Neural progenitor cell (in vitro differentiated cells): ENCODE measurements around the gene CDA.

Experiments
- CTCF ChIP-seq: fragments of 200-600 bp; sonication (generic); IDR thresholded peaks from 2 replicates; pipeline ENCODE4 v1.5.1; 2017; ENCODE audit warnings: antibody characterized with exemption, mild to moderate bottlenecking
- EZH2 ChIP-seq: fragments of 200-600 bp; sonication (generic); IDR thresholded peaks from 2 replicates; pipeline ENCODE4 v1.6.1; 2017; ENCODE audit warnings: antibody characterized with exemption, mild to moderate bottlenecking, moderate library complexity
- EZH2phosphoT487 ChIP-seq: fragments of 200-600 bp; sonication (generic); IDR thresholded peaks from 2 replicates; pipeline ENCODE4 v1.6.1; 2017; ENCODE audit warnings: antibody characterized with exemption

- TF ChIP-seq EZH2 (no peak), CTCF (no peak), EZH2phosphoT487 (no peak)
Measured at GRCh38 chr1:20578062-20578461, 10.8 kb upstream of the CDA start.
